ENCODE measurements around the gene CDS2.

CDS2 gene

GRCh38 chr20:5215672-5216304, 89.0 kb downstream of the CDS2 start:
- Histone ChIP-seq H3K9ac (ENCODE audit: low read depth, low read length) (no peak overlapping the region), H3K4me1 (ENCODE audit: insufficient read depth, low read length) (no peaks in the 10 kb centered on the region), H3K4me3 (ENCODE audit: low read length) (no peak overlapping the region), H3K27ac (ENCODE audit: low read depth, low read length) (no peak overlapping the region), H3K36me3 (ENCODE audit: insufficient read depth, low read length) (no peaks in the 10 kb centered on the region), H3K9me3 (ENCODE audit: insufficient read depth, low read depth, low read length) (no peaks in the 10 kb centered on the region), H3K27me3 (ENCODE audit: insufficient read depth, low read length) (no peaks in the 10 kb centered on the region)
- WGBS, result 95% methylated on average over 4 of the region's 4 CpGs

GRCh38 chr20:5216663-5217062, 89.9 kb downstream of the CDS2 start:
- Histone ChIP-seq H3K4me1 (ENCODE audit: insufficient read depth, low read length) (no peaks in the 10 kb centered on the region), H3K36me3 (ENCODE audit: insufficient read depth, low read length) (no peaks in the 10 kb centered on the region), H3K4me3 (ENCODE audit: low read length) (no peak overlapping the region), H3K27ac (ENCODE audit: low read depth, low read length) (no peak overlapping the region), H3K9ac (ENCODE audit: low read depth, low read length) (no peak overlapping the region), H3K9me3 (ENCODE audit: insufficient read depth, low read depth, low read length) (no peaks in the 10 kb centered on the region), H3K27me3 (ENCODE audit: insufficient read depth, low read length) (no peaks in the 10 kb centered on the region)
- WGBS, result 93% methylated on average over 3 of the region's 3 CpGs

- H3K9me3 ChIP-seq (ENCODE audit: insufficient read depth, low read depth, low read length), result no peaks in the 10 kb centered on the region
- no peaks in the 10 kb centered on the region for H3K27me3 ChIP-seq (ENCODE audit: insufficient read depth, low read length)
- no peak overlapping the region for H3K4me3 ChIP-seq (ENCODE audit: low read length)
- H3K4me1 ChIP-seq (ENCODE audit: insufficient read depth, low read length), result no peaks in the 10 kb centered on the region
- WGBS, result 91% methylated on average over 4 of the region's 4 CpGs
- no peak overlapping the region for H3K27ac ChIP-seq (ENCODE audit: low read depth, low read length)
- no peaks in the 10 kb centered on the region for H3K36me3 ChIP-seq (ENCODE audit: insufficient read depth, low read length)
- no peak overlapping the region for H3K9ac ChIP-seq (ENCODE audit: low read depth, low read length)
Measured at GRCh38 chr20:5217616-5218015, 90.8 kb downstream of the CDS2 start.

- H3K9ac ChIP-seq (ENCODE audit: low read depth, low read length), result no peak overlapping the region
- no peaks in the 10 kb centered on the region for H3K27me3 ChIP-seq (ENCODE audit: insufficient read depth, low read length)
- 88% methylated on average over 6 of the region's 7 CpGs for WGBS
- H3K4me3 ChIP-seq (ENCODE audit: low read length), result no peak overlapping the region
- H3K27ac ChIP-seq (ENCODE audit: low read depth, low read length), result no peak overlapping the region
- no peaks in the 10 kb centered on the region for H3K36me3 ChIP-seq (ENCODE audit: insufficient read depth, low read length)
- H3K9me3 ChIP-seq (ENCODE audit: insufficient read depth, low read depth, low read length), result no peaks in the 10 kb centered on the region
- no peaks in the 10 kb centered on the region for H3K4me1 ChIP-seq (ENCODE audit: insufficient read depth, low read length)
Measured at GRCh38 chr20:5220321-5221060, 93.7 kb downstream of the CDS2 start.

- H3K27ac ChIP-seq (ENCODE audit: low read depth, low read length), result no peak overlapping the region
- no peak overlapping the region for H3K9ac ChIP-seq (ENCODE audit: low read depth, low read length)
- H3K27me3 ChIP-seq (ENCODE audit: insufficient read depth, low read length), result no peaks in the 10 kb centered on the region
- H3K36me3 ChIP-seq (ENCODE audit: insufficient read depth, low read length), result no peaks in the 10 kb centered on the region
- no peaks in the 10 kb centered on the region for H3K9me3 ChIP-seq (ENCODE audit: insufficient read depth, low read depth, low read length)
- no peak overlapping the region for H3K4me3 ChIP-seq (ENCODE audit: low read length)
- H3K4me1 ChIP-seq (ENCODE audit: insufficient read depth, low read length), result no peaks in the 10 kb centered on the region
- 79% methylated on average over 3 of the region's 4 CpGs for WGBS
Measured at GRCh38 chr20:5221061-5221430, 94.2 kb downstream of the CDS2 start.

- no peaks in the 10 kb centered on the region for H3K4me1 ChIP-seq (ENCODE audit: insufficient read depth, low read length)
- H3K9me3 ChIP-seq (ENCODE audit: insufficient read depth, low read depth, low read length), result no peaks in the 10 kb centered on the region
- no peak overlapping the region for H3K27ac ChIP-seq (ENCODE audit: low read depth, low read length)
- H3K4me3 ChIP-seq (ENCODE audit: low read length), result no peak overlapping the region
- no peaks in the 10 kb centered on the region for H3K27me3 ChIP-seq (ENCODE audit: insufficient read depth, low read length)
- no peak overlapping the region for H3K9ac ChIP-seq (ENCODE audit: low read depth, low read length)
- H3K36me3 ChIP-seq (ENCODE audit: insufficient read depth, low read length), result no peaks in the 10 kb centered on the region
- WGBS, result 42% methylated on average over 11 of the region's 11 CpGs
Measured at GRCh38 chr20:5222919-5223634, 96.3 kb downstream of the CDS2 start.

GRCh38 chr20:5230544-5230943, 103.7 kb downstream of the CDS2 start:
- H3K27ac ChIP-seq (ENCODE audit: low read depth, low read length), result no peak overlapping the region
- H3K4me1 ChIP-seq (ENCODE audit: insufficient read depth, low read length), result no peaks in the 10 kb centered on the region
- 83% methylated on average over 4 of the region's 4 CpGs for WGBS
- no peaks in the 10 kb centered on the region for H3K9me3 ChIP-seq (ENCODE audit: insufficient read depth, low read depth, low read length)
- H3K27me3 ChIP-seq (ENCODE audit: insufficient read depth, low read length), result peaks cover 7% of the 10 kb centered on the region; the same call in 1 of the 2 replicates
- no peak overlapping the region for H3K4me3 ChIP-seq (ENCODE audit: low read length)
- H3K9ac ChIP-seq (ENCODE audit: low read depth, low read length), result no peak overlapping the region
- no peaks in the 10 kb centered on the region for H3K36me3 ChIP-seq (ENCODE audit: insufficient read depth, low read length)

GRCh38 chr20:5234158-5234557, 107.3 kb downstream of the CDS2 start:
- H3K36me3 ChIP-seq (ENCODE audit: insufficient read depth, low read length), result no peaks in the 10 kb centered on the region
- 54% methylated on average over 1 of the region's 1 CpG for WGBS

GRCh38 chr20:5234978-5235377, 108.2 kb downstream of the CDS2 start:
- H3K27me3 ChIP-seq (ENCODE audit: insufficient read depth, low read length), result peaks cover 7% of the 10 kb centered on the region
- H3K9ac ChIP-seq (ENCODE audit: low read depth, low read length), result no peak overlapping the region
- H3K27ac ChIP-seq (ENCODE audit: low read depth, low read length), result no peak overlapping the region
- H3K9me3 ChIP-seq (ENCODE audit: insufficient read depth, low read depth, low read length), result no peaks in the 10 kb centered on the region
- no peaks in the 10 kb centered on the region for H3K4me1 ChIP-seq (ENCODE audit: insufficient read depth, low read length)
- H3K4me3 ChIP-seq (ENCODE audit: low read length), result no peak overlapping the region
- no peaks in the 10 kb centered on the region for H3K36me3 ChIP-seq (ENCODE audit: insufficient read depth, low read length)
- WGBS, result 100% methylated on average over 1 of the region's 1 CpG

More at GRCh38 chr20:5234158-5234557, 107.3 kb downstream of the CDS2 start:
- no peaks in the 10 kb centered on the region for H3K4me1 ChIP-seq (ENCODE audit: insufficient read depth, low read length)
- peaks cover 7% of the 10 kb centered on the region for H3K27me3 ChIP-seq (ENCODE audit: insufficient read depth, low read length)
- H3K9me3 ChIP-seq (ENCODE audit: insufficient read depth, low read depth, low read length), result no peaks in the 10 kb centered on the region
- H3K27ac ChIP-seq (ENCODE audit: low read depth, low read length), result no peak overlapping the region
- H3K4me3 ChIP-seq (ENCODE audit: low read length), result no peak overlapping the region
- H3K9ac ChIP-seq (ENCODE audit: low read depth, low read length), result no peak overlapping the region
